EL (cell line): ENCODE measurements around the gene POM121L2.

Experiments used
- DNase-seq: peaks from one replicate; pipeline ENCODE4 v3.0.0-alpha.2; 2016

The POM121L2 gene

GRCh38 chr6:27312146-27312949, at the start of gene POM121L2:
POM121L2 (minus strand) TSS chr6:27312273; CDS start chr6:27312170, 103 bp downstream.
- DNase-seq = peak; percentile 60

- no peak for DNase-seq
Observed at GRCh38 chr6:27359231-27359630, 47.2 kb upstream of the POM121L2 start.

GRCh38 chr6:27358786-27359185, 46.7 kb upstream of the POM121L2 start:
- DNase-seq = no peak

- no peak for DNase-seq
Observed at GRCh38 chr6:27352850-27353249, 40.8 kb upstream of the POM121L2 start.

- no peak for DNase-seq
Observed at GRCh38 chr6:27334141-27334540, 22.1 kb upstream of the POM121L2 start.

- DNase-seq = no peak
Observed at GRCh38 chr6:27333642-27334040, 21.6 kb upstream of the POM121L2 start.

- DNase-seq = peak; percentile 78
Observed at GRCh38 chr6:27332692-27333641, 20.9 kb upstream of the POM121L2 start.

- no peak for DNase-seq
Observed at GRCh38 chr6:27327023-27327738, 15.1 kb upstream of the POM121L2 start.

- DNase-seq = no peak
Observed at GRCh38 chr6:27321901-27322300, 9.8 kb upstream of the POM121L2 start.

GRCh38 chr6:27321370-27321769, 9.3 kb upstream of the POM121L2 start:
- DNase-seq = no peak

- no peak for DNase-seq
Observed at GRCh38 chr6:27318973-27319372, 6.9 kb upstream of the POM121L2 start.

- no peak for DNase-seq
Observed at GRCh38 chr6:27314046-27314445, 2.0 kb upstream of the POM121L2 start.

- DNase-seq = no peak
Observed at GRCh38 chr6:27312950-27313271, 838 bp upstream of the POM121L2 start.

- no peak for DNase-seq
Observed at GRCh38 chr6:27311806-27312145, 297 bp downstream of the POM121L2 start.

GRCh38 chr6:27303613-27304272, 8.3 kb downstream of the POM121L2 start:
- no peak for DNase-seq

GRCh38 chr6:27297857-27298730, 14.0 kb downstream of the POM121L2 start:
- peak; percentile 77 for DNase-seq

GRCh38 chr6:27297484-27297856, 14.6 kb downstream of the POM121L2 start:
- no peak for DNase-seq

- peak; percentile 78 for DNase-seq
Observed at GRCh38 chr6:27296106-27296783, 15.8 kb downstream of the POM121L2 start.

- DNase-seq = peak; percentile 87
Observed at GRCh38 chr6:27295301-27296079, 16.6 kb downstream of the POM121L2 start.

GRCh38 chr6:27294409-27294808, 17.7 kb downstream of the POM121L2 start:
- DNase-seq = no peak
